ENCODE data around the gene HIVEP3.

DNA sequence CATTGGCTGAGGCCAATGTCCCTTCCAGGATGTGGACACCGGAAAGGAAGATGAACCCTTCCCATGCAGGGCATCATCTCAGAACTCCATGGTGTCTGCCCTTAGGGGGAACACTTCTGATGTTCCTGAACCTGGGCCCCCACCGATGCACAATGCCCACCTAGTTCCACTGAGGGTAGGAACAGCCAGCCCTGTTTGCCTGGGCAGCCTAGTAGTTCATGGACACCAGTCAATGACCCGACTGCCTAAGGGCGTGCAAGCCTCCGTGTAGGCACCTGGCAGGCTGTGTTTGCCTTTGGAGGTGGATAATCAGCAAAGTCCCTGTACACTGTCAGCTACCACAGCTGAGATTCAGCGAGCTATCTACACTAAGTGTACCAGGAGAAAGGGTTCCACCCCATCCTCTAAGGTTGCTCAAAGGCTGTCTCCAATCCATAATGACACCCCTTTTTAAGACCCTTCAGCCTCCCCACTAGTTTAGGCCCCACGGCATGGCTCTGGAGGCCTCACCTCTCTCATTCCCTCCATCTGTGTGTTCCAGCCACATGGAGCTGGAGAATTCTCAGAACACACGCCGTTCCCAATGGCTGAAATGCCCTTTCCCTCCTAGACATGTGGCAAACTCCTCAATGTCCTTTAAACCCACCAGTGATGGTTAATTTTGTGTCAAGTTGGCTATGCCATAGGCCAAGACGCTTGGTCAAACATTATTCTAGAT is 309.4 kb downstream of the HIVEP3 start:
- TF ChIP-seq, protein P1, sequence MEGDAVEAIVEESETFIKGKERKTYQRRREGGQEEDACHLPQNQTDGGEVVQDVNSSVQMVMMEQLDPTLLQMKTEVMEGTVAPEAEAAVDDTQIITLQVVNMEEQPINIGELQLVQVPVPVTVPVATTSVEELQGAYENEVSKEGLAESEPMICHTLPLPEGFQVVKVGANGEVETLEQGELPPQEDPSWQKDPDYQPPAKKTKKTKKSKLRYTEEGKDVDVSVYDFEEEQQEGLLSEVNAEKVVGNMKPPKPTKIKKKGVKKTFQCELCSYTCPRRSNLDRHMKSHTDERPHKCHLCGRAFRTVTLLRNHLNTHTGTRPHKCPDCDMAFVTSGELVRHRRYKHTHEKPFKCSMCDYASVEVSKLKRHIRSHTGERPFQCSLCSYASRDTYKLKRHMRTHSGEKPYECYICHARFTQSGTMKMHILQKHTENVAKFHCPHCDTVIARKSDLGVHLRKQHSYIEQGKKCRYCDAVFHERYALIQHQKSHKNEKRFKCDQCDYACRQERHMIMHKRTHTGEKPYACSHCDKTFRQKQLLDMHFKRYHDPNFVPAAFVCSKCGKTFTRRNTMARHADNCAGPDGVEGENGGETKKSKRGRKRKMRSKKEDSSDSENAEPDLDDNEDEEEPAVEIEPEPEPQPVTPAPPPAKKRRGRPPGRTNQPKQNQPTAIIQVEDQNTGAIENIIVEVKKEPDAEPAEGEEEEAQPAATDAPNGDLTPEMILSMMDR (IDR thresholded peaks at IDR 0.05): no peak
- TF ChIP-seq POLR2A (IDR thresholded peaks at IDR 0.05): no peak

All from right lobe of liver (tissue), 4 donors.